ENCODE measurements around the gene HSDL1.

HSDL1 gene

DNA sequence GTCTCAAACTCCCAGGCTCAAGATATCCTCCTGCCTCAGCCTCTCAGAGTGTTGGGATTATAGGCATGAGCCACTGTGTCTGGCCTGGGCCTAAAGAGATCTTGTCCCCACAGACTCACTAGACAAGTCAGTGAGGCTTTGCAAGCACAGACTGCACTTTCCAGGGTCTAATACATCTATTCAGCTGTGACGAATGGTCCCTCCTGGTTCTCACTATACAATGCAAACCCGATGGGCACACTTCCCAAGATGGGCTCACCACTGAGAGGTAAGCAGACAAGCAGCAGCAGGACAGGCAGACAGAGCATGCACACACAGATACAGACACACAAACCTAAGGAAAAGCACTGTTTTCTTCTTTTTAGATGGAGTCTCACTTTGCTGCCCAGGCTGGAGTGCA, 37.1 kb downstream of the HSDL1 start:
- DNase-seq (ENCODE audit: low spot score): no peak

GRCh38 chr16:84105948-84106740, 38.8 kb downstream of the HSDL1 start:
- DNase-seq (ENCODE audit: low spot score): no peak

- no peak for DNase-seq (ENCODE audit: low spot score)
These were observed 39.6 kb downstream of the HSDL1 start for GRCh38 chr16:84105301-84105815.

DNA sequence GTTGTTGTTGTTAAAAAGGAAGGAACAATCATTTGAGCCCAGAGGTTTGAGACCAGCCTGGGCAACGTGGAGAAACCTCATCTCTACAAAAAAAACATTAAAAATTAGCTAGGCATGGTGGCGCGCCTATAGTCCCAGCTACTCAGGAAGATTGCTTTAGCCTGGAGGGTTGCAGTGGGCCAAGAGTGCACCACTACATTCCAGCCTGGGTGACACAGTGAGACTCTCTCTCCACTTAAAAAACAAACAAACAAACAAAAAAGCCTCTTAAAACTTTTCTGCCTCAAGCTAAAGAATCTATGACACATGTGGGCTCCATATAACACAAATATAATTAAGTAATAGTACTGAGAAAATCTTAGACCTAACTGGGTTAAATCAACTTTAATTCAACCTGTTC, 40.7 kb downstream of the HSDL1 start:
- no peak for DNase-seq (ENCODE audit: low spot score)

GRCh38 chr16:84103678-84104077, 41.3 kb downstream of the HSDL1 start:
- DNase-seq (ENCODE audit: low spot score): no peak

- DNase-seq (ENCODE audit: low spot score): no peak
These were observed 46.0 kb downstream of the HSDL1 start for GRCh38 chr16:84098939-84099338.

DNA sequence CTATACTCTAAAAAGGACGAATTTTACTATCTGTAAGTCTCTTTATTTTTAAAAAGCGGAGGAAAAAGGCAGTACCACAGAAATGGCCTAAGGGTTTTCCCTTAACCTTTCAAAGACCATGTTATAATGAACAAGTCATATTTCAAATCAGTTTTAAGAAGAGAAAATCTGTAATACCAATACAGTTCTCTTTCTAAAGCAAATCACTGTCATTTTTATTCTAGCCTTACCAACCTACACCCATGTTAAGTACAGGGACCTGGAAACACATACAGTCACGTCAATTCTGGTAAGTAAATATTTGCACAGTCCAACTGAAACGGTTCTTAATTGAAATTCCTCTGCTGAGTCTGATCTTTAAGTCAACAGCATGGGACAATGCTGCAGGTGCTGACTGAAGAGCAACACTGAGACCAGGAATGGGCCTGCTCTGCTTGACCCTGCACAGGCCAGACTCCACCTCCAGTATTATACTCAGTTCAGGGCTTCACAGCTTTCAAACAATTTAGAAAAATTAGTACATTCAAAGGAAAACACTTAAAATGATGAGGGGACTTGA, 48.5 kb downstream of the HSDL1 start:
- no peak for DNase-seq (ENCODE audit: low spot score)

GRCh38 chr16:84095466-84095865, 49.5 kb downstream of the HSDL1 start:
- DNase-seq (ENCODE audit: low spot score): peak; percentile 68

- peak; percentile 65 for DNase-seq (ENCODE audit: low spot score)
These were observed 51.1 kb downstream of the HSDL1 start for GRCh38 chr16:84093879-84094270.

- DNase-seq (ENCODE audit: low spot score): no peak
These were observed 51.7 kb downstream of the HSDL1 start for GRCh38 chr16:84093120-84093878.

DNA sequence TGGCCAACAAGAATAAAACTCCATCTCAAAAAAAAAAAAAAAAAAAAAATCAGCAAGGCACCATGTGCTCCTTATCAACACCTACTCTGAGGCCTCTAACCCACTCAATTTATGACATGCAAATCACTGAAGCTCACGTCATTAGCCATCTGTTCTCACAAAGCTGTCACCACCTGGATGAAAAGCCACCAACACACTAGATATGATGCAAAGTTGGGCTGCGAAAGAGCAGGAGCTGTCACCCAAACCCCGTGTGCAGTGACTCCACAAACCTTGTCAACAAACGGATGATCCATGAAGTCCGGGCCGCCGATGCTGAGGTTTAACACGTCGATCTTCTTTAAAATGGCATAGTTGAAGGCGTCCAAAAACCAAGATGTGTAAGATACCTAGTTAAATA, 53.5 kb downstream of the HSDL1 start:
- peak; percentile 63 for DNase-seq (ENCODE audit: low spot score)

DNA sequence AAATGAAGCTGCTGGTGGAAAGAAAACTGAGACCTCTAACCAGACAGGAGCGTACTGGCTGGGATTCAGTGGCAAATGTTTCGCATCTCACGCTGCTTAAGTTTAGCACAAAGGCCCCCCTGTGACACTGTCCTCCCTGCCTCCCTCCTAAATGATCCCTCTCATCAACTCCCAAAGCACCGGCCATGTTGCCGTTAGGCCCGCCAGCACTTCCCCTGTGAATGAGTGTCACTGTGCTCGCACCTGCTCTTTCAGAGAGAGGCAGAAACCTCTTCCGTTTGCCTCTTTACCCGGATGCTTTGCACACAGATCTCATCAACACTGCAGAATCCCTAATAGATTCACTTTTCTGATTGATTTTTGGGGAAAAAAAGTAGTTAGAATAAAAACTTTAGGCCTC, 54.8 kb downstream of the HSDL1 start:
- no peak for DNase-seq (ENCODE audit: low spot score)

DNA sequence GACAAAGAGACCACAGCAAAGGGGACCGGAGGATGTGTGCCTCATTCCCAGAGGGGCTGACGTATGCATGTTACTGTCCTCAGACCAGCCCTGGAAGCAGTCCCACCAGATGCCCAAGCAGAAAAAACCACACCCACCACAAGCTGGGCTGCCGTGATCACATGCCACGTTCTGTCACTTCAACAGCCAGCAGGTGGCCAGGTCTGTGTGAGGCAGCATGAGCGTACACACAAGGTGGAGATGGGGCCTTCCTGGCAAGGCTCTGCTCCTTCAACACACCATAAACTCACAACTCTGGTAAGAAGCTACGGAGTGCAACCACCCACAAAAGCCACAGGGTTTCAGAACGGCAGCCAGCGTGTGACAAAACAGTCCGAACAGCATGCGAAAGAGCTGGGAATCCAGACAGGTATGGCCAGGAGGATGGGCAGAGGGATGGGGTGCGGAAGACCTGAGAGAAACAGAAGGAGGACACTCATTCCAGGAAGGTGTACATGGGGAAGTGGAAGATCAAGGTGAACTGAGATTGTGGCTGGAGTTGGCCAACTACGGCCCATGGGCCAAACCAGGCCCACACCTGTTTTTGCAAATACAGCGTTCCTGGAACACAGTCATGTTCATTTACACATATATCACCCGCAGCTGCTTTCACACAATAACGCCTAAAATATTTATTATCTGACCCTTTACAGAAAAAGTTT, 56.1 kb downstream of the HSDL1 start:
- peak; percentile 56 for DNase-seq (ENCODE audit: low spot score)

GRCh38 chr16:84087466-84088151, 57.4 kb downstream of the HSDL1 start:
- DNase-seq (ENCODE audit: low spot score): no peak

DNA sequence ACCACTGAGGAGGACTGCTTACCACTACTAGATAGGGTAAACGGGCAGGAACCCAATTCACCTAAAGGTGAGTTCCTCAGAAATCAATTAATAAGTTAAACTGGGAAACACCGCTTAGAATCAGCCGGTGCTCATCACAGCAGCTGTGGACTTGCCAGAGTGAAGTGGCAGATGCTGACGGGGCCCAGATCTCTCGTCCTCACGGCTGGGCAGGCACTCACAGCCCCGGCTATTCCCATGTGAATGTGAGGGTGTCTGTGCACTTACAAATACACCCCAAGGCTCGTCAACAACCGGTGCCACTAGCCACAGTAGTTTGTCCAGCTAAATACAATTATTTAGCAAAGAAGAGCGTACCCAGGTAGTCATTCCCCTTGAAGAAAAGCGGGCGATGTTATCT, 58.0 kb downstream of the HSDL1 start:
- no peak for DNase-seq (ENCODE audit: low spot score)

DNA sequence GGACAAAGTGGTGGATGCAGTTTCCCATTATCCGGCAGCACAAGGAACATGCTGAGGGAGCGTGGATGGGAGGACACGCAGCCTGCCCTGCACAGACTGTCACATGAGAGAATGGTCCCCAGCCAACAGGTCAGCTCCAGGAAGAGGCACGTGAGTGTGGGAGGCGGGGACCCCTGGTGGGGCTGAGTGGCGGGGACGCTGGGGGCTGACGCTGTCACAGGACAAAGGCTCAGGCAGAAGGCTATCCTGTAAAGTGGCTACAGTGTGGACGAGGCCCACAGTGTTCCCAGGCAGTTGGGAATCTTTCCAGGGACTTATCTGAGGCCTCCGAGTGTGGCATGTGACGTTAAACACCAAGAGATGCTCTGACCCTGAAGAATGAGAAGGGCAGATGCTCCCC, 58.6 kb downstream of the HSDL1 start:
- DNase-seq (ENCODE audit: low spot score): no peak

DNA sequence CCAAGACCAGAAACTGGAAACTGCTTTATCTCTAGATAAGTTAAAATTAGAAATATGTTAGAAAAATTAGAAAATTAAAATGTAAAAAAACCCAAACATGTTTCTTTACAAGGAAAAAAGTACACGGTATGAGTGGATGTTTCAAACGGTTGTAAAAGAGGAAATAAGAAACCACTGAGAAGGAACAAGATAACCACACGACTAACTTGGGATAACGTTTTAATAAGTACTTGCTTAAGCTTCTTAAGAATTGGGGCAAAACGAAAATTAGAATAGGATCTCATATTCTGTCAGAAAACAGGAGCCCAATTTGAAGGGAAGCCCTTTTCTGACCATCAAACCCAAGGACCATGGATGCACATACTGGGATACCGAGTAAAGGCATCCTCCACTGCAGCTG, 59.2 kb downstream of the HSDL1 start:
- no peak for DNase-seq (ENCODE audit: low spot score)

GRCh38 chr16:84085271-84085667, 59.7 kb downstream of the HSDL1 start:
- no peak for DNase-seq (ENCODE audit: low spot score)

- peak; percentile 85 for DNase-seq (ENCODE audit: low spot score)
These were observed 60.3 kb downstream of the HSDL1 start for GRCh38 chr16:84084570-84085270.

- no peak for DNase-seq (ENCODE audit: low spot score)
These were observed 62.0 kb downstream of the HSDL1 start for GRCh38 chr16:84082835-84083569.

All from D341Med (cell line).